ENCODE measurements around the gene TNPO3.
A peak's percentile ranks its signal among the peaks of the same experiment; 100 is the strongest.

The TNPO3 gene

DNA sequence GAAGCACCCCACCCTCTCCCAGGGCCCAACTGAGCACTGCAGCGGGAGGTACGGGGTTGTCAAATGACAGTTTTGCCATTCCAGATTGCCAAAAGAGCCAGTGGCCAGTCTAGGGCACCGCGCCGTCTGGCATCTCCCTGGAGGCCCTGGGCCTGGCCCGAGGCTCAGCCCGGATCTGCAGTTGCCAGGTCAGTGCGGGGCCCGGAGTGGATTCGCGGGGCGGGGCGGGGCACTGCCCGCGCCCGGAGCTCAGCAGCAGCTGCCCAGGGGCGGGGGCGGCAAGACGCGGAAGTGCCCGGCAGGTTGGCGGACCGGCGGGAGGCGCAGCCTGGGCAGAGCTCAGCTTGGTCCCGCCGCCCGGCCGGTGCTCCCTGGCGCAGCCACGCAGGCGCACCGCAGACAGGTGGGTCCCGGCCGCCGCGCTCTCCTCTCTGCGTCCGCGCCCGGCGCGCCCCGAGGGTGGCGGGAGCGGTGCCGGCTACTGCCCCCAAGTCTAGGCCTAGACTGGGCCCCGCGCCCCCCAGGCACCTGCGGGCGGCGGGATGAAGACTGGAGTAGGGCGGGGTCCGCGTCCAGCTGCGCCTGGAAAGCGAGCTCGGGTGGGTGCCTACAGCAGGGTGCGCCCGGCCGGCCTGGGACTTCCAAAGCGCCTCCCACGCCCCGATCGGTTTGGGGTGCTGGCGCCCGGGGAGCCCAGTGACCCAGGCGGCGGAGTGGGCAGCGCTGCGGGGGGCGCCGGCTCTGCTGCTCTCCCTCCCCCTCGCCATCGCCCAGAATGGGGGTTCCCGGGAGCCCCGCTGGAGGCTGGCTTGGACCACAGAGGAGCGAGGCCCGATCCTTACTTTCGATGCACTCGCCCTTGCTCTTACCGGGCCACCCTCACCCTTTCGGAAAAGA is 117.0 kb downstream of the TNPO3 start, which contains the start of gene IRF5:
Gene IRF5 (plus strand): TSS at position 281 of the 897 bp plus-strand sequence. CDS start 4,155 bp downstream, outside the sequence.
- TF ChIP-seq, protein P1, sequence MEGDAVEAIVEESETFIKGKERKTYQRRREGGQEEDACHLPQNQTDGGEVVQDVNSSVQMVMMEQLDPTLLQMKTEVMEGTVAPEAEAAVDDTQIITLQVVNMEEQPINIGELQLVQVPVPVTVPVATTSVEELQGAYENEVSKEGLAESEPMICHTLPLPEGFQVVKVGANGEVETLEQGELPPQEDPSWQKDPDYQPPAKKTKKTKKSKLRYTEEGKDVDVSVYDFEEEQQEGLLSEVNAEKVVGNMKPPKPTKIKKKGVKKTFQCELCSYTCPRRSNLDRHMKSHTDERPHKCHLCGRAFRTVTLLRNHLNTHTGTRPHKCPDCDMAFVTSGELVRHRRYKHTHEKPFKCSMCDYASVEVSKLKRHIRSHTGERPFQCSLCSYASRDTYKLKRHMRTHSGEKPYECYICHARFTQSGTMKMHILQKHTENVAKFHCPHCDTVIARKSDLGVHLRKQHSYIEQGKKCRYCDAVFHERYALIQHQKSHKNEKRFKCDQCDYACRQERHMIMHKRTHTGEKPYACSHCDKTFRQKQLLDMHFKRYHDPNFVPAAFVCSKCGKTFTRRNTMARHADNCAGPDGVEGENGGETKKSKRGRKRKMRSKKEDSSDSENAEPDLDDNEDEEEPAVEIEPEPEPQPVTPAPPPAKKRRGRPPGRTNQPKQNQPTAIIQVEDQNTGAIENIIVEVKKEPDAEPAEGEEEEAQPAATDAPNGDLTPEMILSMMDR (IDR thresholded peaks at IDR 0.05; ENCODE audit: low read depth, low read length, missing control alignments) = no peak
- DNase-seq (ENCODE audit: low read depth) = no peak
- peak within 1 kb of the TSS; percentile 34 for H3K4me3 ChIP-seq (ENCODE audit: low read depth, low read length)
- in situ Hi-C loops (cut with HindIII; ENCODE audit: low sequenced_read_pairs) = no loop called here

DNA sequence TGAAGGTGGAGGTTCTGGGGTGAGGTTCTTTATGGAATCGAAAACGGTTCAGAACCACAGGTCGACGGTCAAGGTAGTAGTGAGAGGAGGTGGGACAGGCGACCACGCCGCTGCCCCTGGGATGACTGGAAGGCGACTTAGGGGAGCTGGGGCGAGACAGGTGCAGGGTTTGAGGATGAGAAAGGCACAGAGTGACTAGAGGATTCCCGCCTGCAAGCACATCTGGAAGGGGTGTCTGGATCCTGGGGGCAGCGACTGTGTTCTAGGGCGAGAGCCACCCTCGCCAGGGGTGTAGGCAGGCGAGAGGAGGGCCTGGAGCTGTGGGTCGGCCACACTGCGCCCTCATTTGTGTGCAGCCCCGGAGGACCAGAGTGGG is 117.7 kb downstream of the TNPO3 start:
- in situ Hi-C loops (cut with HindIII; ENCODE audit: low sequenced_read_pairs) = no loop called here
- TF ChIP-seq, protein P1 (IDR thresholded peaks at IDR 0.05; ENCODE audit: low read depth, low read length, missing control alignments) = no peak
- H3K4me3 ChIP-seq (ENCODE audit: low read depth, low read length) = no peak overlapping the region
- no peak for DNase-seq (ENCODE audit: low read depth)

DNA sequence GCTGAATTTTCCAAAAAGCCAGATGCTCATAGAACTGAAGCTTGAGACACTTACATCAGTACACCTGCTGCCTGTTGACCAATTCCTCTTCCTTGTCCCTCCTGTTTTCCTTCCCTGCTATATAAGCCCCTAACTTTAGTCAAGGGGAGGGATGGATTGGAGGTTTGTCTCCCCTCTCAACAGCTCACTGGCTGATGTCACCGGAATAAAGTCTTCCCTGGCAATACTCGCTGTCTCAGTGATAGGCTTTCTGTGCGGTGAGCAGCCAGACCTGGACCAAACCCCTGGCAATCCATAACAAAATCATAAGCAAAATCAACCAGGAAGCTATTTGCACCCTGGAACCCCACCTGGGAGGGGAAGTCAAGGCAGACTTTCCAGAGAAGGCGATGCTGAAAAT is 118.1 kb downstream of the TNPO3 start:
- TF ChIP-seq, protein P1 (IDR thresholded peaks at IDR 0.05; ENCODE audit: low read depth, low read length, missing control alignments) = no peak
- DNase-seq (ENCODE audit: low read depth) = no peak
- no peak overlapping the region for H3K4me3 ChIP-seq (ENCODE audit: low read depth, low read length)
- in situ Hi-C loops (cut with HindIII; ENCODE audit: low sequenced_read_pairs) = no loop called here

DNA sequence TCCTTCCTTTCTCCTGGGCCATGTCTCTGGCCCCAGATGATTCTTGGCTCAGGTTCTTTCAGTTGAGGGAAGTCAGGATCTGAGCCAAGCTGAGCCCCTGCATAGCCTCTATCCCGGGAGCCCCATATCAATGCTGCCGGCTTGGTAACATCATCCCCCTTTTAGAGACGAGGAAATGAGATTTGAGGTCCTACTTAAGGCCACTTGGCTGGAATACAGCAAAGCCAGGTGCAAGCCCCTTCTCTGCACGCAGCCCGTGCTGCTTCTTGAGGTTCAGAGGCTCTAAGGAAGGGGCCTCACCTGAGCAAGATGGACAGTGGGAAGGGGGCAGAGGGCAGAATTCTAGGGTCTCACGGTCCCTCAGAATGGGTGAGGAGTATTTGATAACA is 119.6 kb downstream of the TNPO3 start:
- TF ChIP-seq, protein P1 (IDR thresholded peaks at IDR 0.05; ENCODE audit: low read depth, low read length, missing control alignments) = no peak
- in situ Hi-C loops (cut with HindIII; ENCODE audit: low sequenced_read_pairs) = no loop called here
- no peak for DNase-seq (ENCODE audit: low read depth)
- no peak overlapping the region for H3K4me3 ChIP-seq (ENCODE audit: low read depth, low read length)

DNA sequence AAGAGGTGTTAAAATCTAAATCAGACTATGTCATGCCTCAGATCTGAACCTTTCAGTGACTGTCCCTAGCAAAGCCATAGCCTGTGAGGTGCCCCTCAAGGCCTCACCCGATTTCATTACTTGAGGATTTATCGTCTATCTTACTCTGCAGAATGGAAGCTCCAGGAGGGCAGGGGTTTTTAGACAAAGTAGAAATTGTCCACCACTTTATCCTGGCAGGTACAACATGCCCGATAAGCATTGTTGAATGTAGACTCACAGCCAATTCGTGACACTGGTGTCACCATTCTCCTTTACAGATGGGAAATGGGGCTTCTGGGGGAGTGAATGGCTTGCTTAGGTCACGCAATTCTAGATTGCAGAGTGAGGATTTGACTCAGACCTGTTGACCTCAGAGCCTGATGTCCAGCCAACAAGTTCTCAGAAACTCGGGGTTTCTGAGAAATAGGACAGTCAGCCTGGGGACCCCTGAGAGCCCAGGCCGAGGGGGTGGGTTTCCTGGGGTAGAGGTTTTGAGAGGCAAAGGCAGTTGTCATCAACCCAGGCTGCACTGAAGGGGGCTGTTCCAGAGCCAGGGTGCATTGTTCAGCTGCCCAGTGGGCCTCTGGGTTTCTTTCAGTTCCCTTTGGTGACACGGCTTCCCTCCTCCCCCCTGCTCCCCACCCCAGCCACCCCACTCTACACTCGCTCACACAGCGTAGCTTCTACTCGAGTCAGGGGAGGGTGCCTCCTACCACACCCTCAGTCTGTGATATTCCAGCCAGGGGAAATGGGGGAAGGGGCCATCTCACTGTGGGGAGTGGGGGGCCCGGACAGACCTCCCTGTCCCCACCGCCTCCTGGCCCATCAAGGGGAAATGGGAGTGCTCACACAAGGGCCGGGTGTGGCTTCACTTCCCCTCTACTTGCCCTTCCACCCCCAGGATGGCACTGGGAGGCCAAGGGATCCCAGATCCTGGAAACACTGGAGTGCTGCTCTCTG is 120.3 kb downstream of the TNPO3 start:
- in situ Hi-C loops (cut with HindIII; ENCODE audit: low sequenced_read_pairs) = no loop called here
- no peak overlapping the region for H3K4me3 ChIP-seq (ENCODE audit: low read depth, low read length)
- no peak for DNase-seq (ENCODE audit: low read depth)
- TF ChIP-seq, protein P1 (IDR thresholded peaks at IDR 0.05; ENCODE audit: low read depth, low read length, missing control alignments) = no peak

DNA sequence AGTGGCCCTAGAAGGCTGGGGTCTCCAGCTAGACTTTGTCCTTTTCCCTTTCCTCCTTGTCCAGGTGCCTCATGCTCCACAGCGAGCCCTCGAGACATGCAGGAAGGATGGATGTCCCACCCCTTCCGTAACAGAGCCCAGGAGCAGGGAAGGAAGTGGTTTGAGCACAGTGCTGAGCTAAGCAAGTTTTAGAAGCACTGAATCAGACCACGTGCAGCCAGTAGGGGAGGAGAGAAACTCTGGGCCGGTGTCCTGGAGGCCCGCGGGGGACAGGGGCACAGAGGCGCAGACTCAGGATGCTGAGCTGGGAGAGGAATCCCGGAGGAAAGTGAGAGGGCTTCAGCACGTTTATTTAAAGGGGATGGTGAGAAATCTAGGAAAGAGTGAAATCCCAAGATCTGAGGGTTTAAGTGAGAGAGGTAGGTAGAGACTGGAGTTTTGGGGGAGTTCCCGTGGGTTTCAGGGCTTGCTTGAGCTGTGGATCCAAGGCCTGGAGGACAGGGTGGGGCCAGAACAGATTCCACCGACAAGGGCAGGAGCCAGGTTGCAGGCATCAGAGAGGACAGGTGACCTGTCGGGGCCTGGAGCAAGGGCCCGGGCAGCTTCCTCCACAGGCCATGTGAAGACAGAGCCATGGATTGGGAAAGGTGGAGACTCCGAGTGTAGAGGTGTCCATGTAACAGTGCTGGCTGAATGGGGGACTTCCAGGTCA is 121.6 kb downstream of the TNPO3 start:
- no peak overlapping the region for H3K4me3 ChIP-seq (ENCODE audit: low read depth, low read length)
- DNase-seq (ENCODE audit: low read depth) = no peak
- TF ChIP-seq, protein P1 (IDR thresholded peaks at IDR 0.05; ENCODE audit: low read depth, low read length, missing control alignments) = no peak
- in situ Hi-C loops (cut with HindIII; ENCODE audit: low sequenced_read_pairs) = no loop called here

All from astrocyte of the cerebellum (primary cell).